Kidney (tissue), 14 donors: ENCODE results near the gene GINS1. TPM values are rescaled to one million over a fixed set of nuclear protein-coding genes. Genes with fewer than 3 reads are reported as not detected.

Experiments used
- DNase-seq, 5 donors: peaks; one replicate each; pipeline ENCODE4 v3.0.0-alpha.2; 2013 to 2020
- FAIRE-seq: peaks from 2 replicates; lab custom pipeline; 2012; peaks lifted over from hg19 to GRCh38; lab: Jason Lieb, UNC
- H3K27ac ChIP-seq, 2 donors: one replicate each; pipeline ENCODE4 v1.7.0; 2013; ENCODE audit warnings: low read depth in 2 of 2, low read length in 2 of 2, inconsistent platforms in 1 of 2
- H3K27me3 ChIP-seq: one replicate; pipeline ENCODE4 v1.7.1; 2013; ENCODE audit warnings: low read length, inconsistent platforms; ENCODE audit not compliant: control insufficient read depth, insufficient read depth
- H3K36me3 ChIP-seq, 3 donors: one replicate each; pipeline versions ENCODE4 v1.7.0 to v1.7.1; 2013; ENCODE audit warnings: low read length in 3 of 3, control low read depth in 1 of 3, inconsistent platforms in 1 of 3; ENCODE audit not compliant: insufficient read depth in 3 of 3, control insufficient read depth in 2 of 3
- H3K4me1 ChIP-seq, 3 donors: one replicate each; pipeline versions ENCODE4 v1.7.0 to v1.7.1; 2013; ENCODE audit warnings: low read length in 3 of 3, inconsistent platforms in 1 of 3, low read depth in 1 of 3; ENCODE audit not compliant: control insufficient read depth in 2 of 3, insufficient read depth in 2 of 3
- H3K4me3 ChIP-seq, 3 donors: one replicate each; pipeline versions ENCODE4 v1.7.0 to v1.8.1; 2013; ENCODE audit warnings: low read length in 3 of 3, control low read depth in 1 of 3, inconsistent platforms in 1 of 3
- H3K9ac ChIP-seq, 3 donors: one replicate each; pipeline versions ENCODE4 v1.7.0 to v1.7.1; 2013; ENCODE audit warnings: low read length in 3 of 3, control low read depth in 1 of 3, inconsistent platforms in 1 of 3
- H3K9me3 ChIP-seq, 3 donors: one replicate each; pipeline versions ENCODE4 v1.7.0 to v1.7.1; 2013; ENCODE audit warnings: low read length in 3 of 3, control low read depth in 1 of 3, inconsistent platforms in 1 of 3; ENCODE audit not compliant: control insufficient read depth in 2 of 3, insufficient read depth in 1 of 3
- intact Hi-C: fragments of 100-400 bp; cut with DNase I; formaldehyde crosslinking; loops from one replicate; pipeline ENCODE4 v1.11.1; 2022
- polyA plus RNA-seq: library from polyadenylated mRNA; stranded (reverse); fragments of 350-450 nt; fragmentation: Illumina TruSeq; extraction: RNeasy Lipid Tissue Mini Kit (QIAGEN cat#74804); gene quantifications from one replicate; pipeline ENCODE4 v1.2.3, GENCODE V29; 2014; ENCODE audit warnings: low read depth, low replicate concordance; ENCODE audit not compliant: insufficient read depth
- total RNA-seq: library from RNA; stranded (reverse); fragmentation: NEBNext Ultra II Directional; extraction: Animal tissue kit (Norgen Biotek cat#: 25700); gene quantifications from one replicate; pipeline ENCODE4 v1.2.1, GENCODE V29; 2021
- TF ChIP-seq, protein P1 (sequence below): IDR thresholded peaks from 3 replicates; pipeline ENCODE4 v1.5.1; 2012; ENCODE audit warnings: mild to moderate bottlenecking, moderate library complexity, borderline replicate concordance; ENCODE audit not compliant: insufficient read depth; ENCODE audit errors: extremely low read depth
- donor health status: control.
- donor health status: control.
- donor health status: control.
- donor health status: control.
- donor health status: control.
- donor health status: DM: yes; HTN: yes; CAD: no.
- donor health status: Normal renal cell carcinoma (clear cell type).

The GINS1 gene
- total and polyA plus RNA-seq, 2 donors from 2014 or later = 1.1 to 2.4 TPM

DNA sequence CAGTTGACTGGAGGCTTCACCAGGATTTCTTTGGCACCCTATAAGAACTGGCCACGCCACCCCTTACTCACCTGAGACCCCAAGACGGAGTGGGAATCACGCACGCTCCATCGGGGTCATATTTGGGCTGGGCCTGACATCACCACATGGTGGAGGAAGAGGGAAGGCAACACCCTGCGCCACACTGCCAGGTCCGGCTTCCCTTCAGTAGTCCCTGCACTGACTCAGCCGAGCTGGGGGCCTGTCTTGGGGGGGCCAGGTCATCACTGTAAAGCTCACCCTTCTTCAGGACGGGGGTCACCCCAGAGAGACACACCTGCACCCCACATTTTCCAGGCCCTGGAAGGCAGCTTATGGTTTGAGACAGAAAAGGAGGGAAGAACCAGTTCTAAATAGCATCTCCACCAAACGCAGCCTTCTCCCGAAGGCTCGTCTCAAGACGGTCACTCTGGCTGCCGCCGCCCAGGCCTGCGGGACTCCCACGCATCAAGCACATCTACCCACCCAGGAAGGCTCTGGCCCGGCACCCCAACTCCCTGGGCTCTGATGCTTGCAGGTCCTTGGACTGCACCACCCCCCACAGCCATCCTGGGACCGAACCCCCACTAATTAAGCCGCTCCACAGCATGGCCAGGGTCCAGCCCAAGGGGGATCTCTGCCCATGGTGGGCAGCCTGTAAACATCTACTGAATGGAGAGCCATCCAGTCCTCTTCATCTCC, 51.8 kb downstream of the GINS1 start:
- no peaks in the 10 kb centered on the region for H3K9me3 ChIP-seq
- no peak overlapping the region for H3K27ac ChIP-seq
- intact Hi-C loops = no loop called here
- TF ChIP-seq, protein P1, sequence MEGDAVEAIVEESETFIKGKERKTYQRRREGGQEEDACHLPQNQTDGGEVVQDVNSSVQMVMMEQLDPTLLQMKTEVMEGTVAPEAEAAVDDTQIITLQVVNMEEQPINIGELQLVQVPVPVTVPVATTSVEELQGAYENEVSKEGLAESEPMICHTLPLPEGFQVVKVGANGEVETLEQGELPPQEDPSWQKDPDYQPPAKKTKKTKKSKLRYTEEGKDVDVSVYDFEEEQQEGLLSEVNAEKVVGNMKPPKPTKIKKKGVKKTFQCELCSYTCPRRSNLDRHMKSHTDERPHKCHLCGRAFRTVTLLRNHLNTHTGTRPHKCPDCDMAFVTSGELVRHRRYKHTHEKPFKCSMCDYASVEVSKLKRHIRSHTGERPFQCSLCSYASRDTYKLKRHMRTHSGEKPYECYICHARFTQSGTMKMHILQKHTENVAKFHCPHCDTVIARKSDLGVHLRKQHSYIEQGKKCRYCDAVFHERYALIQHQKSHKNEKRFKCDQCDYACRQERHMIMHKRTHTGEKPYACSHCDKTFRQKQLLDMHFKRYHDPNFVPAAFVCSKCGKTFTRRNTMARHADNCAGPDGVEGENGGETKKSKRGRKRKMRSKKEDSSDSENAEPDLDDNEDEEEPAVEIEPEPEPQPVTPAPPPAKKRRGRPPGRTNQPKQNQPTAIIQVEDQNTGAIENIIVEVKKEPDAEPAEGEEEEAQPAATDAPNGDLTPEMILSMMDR = no peak
- H3K27me3 ChIP-seq = no peaks in the 10 kb centered on the region
- H3K4me3 ChIP-seq = no peak overlapping the region
- H3K9ac ChIP-seq = no peak overlapping the region
- H3K4me1 ChIP-seq = no peaks in the 10 kb centered on the region
- DNase-seq (peak in 1 of 5 donors; percentile 57), FAIRE-seq (no peak)
- peaks cover 2 to 39% (median 12%) of the 10 kb centered on the region in 3 donors for H3K36me3 ChIP-seq

DNA sequence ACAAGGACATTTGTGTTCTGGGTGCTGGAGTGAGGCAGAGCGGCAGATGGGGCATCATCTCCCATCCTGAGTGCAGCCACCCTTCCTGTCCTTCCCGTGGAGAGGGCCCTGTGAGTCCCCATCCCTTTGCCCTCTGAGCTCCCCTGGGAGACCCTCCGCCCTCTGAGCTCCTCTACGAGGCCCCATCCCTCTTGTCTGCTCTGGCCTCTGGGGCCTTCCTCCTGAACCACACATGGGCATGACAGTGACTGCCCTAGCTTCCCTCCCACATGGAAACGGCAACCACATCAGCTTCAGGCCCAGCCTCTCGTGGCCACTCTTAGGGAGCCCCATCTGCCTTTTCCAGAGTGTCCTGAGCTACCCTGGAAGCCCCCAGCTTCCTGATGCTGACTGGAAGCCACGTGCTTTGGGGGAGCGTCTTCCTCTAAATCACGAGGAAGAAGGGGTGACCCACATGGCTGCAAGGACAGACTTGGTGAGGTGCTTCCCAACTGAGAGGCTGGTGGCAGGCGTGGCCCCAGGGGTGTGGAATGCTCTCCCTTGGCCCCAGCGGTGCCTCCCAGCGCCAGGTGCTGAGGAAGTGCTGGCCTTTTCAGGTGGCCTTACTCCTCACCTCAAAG, 52.6 kb downstream of the GINS1 start:
- no peaks in the 10 kb centered on the region for H3K27me3 ChIP-seq
- no peaks in the 10 kb centered on the region for H3K9me3 ChIP-seq
- H3K27ac ChIP-seq = no peak overlapping the region
- intact Hi-C loops = no loop called here
- TF ChIP-seq, protein P1 = no peak
- no peak overlapping the region for H3K9ac ChIP-seq
- FAIRE-seq = no peak
- H3K4me3 ChIP-seq = no peak overlapping the region
- no peaks in the 10 kb centered on the region for H3K4me1 ChIP-seq
- peaks cover 0 to 36% (median 10%) of the 10 kb centered on the region in 3 donors for H3K36me3 ChIP-seq
- peak in 1 of 5 donors; percentile 31 for DNase-seq

DNA sequence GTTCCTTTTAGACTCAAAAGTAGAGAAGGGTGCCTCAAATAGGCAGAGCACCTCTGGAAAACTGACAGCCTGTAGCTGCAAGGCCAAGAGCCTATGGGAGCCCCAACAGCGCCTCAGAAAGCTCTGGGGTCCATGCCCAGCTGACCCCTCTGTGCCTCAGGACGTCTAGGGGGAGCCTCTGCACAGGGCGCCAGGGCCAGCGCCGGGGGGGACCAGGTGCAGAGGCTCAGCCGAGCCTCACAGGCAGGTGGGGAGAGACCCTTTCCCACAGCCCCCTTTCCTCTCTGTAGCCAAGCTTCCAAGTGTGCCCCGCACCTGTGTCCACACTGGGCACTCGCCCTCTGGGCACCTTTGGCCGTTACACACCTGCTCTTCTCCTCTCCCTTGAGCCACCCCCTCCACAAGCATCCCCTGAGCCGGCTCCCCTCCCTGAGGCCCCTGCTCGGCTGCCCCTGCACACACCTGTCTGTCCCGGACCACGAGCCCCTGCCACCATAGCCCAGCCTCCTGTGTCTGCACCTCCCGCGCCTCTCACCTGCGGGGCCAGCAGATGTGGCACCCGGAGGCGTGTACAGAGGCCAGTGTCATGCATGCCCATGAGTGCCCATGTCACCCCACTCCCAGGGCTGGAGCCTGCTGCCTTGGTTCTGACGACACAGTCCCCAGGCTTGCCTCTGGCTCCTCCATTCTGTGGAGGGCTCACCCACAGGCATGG, 53.2 kb downstream of the GINS1 start:
- DNase-seq (peak in 1 of 5 donors; percentile 66), FAIRE-seq (no peak)
- no peak overlapping the region for H3K9ac ChIP-seq
- no peak overlapping the region for H3K27ac ChIP-seq
- no peaks in the 10 kb centered on the region for H3K9me3 ChIP-seq
- H3K36me3 ChIP-seq = peaks cover 0 to 35% (median 8%) of the 10 kb centered on the region in 3 donors
- TF ChIP-seq, protein P1 = no peak
- no peaks in the 10 kb centered on the region for H3K27me3 ChIP-seq
- intact Hi-C loops = no loop called here
- no peak overlapping the region for H3K4me3 ChIP-seq
- no peaks in the 10 kb centered on the region for H3K4me1 ChIP-seq
